T-helper 2 cell treated with Interferon-gamma antibody and Interleukin-4, amounts not matched to agents 100 ng/mL and 5 ng/mL, for 36 hours (primary cell): Measurements from ENCODE around the gene RAB29. TPM values are rescaled to one million over a fixed set of nuclear protein-coding genes. Genes with fewer than 3 reads are reported as not detected.
"Not testable (repeated sequence)": the region's sequence is repeated elsewhere in the genome, so short reads cannot be mapped to it uniquely, and the experiment has no call there.

Experiments
- intact Hi-C: fragments of 100-400 bp; cut with micrococcal nuclease; formaldehyde crosslinking; loops from one replicate; pipeline ENCODE4 v1.15.1; 2023
- total RNA-seq: library from RNA; stranded (reverse); gene quantifications from 2 replicates; pipeline ENCODE4 v1.2.3, GENCODE V29; 2022

RAB29 gene
- 42.1 and 44.9 TPM in 2 replicates for total RNA-seq

GRCh38 chr1:205775015-205775716 lies at the start of gene RAB29:
RAB29 (minus strand) TSS chr1:205775482; CDS start chr1:205774956, 526 bp downstream.
- intact Hi-C loops, result loop anchor here (1.0 to 10.0 kb wide), 6 partner anchors 25 to 564 kb away; partner anchors contain the start of genes DSTYK, NUCKS1, PM20D1 and SLC41A1

DNA sequence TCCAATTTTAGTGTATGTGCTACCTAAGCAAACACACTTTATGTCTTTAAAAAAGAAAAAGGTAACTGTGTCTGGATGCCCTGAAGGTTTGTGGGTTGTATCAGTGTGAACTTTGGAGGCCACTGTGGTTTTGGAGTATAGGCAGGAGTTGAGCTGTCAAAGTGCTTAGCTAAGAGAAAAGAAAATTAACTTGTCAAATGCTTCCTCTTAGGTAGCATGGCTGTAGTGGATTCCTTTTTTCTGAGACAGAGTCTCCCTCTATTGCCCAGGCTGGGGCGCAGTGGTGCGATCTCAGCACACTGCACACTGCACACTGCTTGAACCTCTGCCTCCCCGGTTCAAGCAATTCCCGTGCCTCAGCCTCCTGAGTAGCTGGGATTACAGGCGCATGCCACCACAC lies 48.9 kb upstream of the RAB29 start:
- intact Hi-C loops, result no loop called here

GRCh38 chr1:205823260-205823659 lies 48.0 kb upstream of the RAB29 start:
- intact Hi-C loops, result not testable (repeated sequence)

GRCh38 chr1:205822397-205822796 lies 47.1 kb upstream of the RAB29 start:
- intact Hi-C loops, result no loop called here

DNA sequence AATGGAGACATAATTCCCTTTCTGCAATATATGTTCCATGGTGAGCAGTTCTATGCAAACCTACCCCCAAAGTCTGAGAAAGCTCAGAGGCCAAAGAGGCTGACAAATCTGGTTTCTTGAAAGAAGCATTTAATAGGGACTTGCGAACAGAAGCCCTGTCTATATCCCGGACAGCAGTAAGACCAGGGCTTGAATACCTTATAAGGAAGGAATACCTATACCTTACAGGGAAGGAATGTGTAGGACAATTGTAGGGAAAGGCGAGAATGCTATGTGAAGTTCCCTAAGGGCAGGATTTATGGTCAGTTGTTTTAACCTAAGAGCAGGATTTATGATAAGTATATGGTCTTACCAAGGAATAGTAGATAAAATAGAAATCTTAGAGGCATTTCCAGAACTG lies 42.7 kb upstream of the RAB29 start:
- intact Hi-C loops, result no loop called here

GRCh38 chr1:205817364-205817763 lies 42.1 kb upstream of the RAB29 start:
- intact Hi-C loops, result no loop called here

DNA sequence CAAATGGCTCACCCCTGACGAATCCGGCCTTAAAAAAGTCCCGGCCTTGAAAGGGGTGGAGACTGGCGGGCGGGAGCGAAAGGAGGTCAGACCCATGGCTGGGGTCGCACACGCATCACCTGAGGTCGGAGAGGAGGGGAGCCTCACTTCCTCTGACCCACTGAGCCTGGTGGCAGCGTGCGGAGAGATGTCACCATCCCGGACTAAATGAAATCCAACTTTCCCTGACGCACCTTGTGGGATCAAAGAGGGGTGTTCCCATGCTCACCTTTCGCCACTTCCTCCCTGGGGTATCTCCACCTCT lies 38.4 kb upstream of the RAB29 start:
- intact Hi-C loops, result loop anchor here (1.0 kb wide), 3 partner anchors 37 to 64 kb away; partner anchors contain the start of genes PM20D1 and RAB29

DNA sequence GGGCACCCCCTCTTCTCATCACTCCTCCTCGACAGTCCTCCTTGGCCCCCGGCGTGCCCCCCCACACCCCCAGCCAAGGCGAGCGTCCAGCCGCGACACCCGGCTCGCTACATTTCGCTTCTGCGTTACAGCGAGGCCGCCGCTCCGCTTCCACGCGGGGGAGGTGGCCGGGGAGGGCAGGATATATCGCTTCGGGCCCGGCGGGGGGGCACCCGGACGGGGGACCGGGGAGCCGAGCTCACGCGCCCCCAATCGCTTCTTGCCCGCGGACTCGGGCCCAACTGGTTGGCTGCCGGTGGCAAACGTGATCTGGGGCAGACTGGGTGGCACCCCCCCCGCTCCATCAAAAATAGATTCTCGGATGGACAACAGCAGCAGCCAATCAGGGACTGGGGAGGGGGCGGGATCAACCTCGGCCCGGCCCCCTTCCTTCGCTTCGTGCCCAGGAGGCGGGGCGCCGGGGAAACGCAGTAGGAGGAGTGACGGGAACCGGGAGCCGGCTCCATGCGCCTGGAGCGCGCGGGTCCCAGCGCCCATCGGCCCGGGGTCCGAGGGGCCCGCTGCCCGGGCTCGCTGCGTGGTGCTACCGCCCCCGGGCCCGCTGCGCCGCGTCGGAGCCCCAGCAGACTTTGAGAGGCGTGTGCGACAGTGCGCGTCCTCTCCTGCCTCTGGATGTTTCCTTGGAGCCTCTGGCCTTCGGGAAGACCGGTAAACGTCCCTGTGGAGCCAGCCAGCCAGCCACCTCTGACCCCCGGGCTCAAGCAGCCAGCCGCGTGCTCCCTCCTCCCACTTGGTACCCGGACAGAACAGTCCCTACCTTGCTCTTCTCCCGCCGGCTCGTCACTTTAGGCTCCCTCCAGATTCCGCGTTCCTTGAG lies 37.8 kb upstream of the RAB29 start, which contains the start of gene SLC41A1:
SLC41A1 (minus strand) TSS at position 321 of the 877 bp plus-strand sequence. CDS start 2,757 bp downstream, outside the sequence.
- intact Hi-C loops, result loop anchor here (1.0 kb wide), 3 partner anchors 37 to 64 kb away; partner anchors contain the start of genes PM20D1 and RAB29

- intact Hi-C loops, result no loop called here
Observed at GRCh38 chr1:205812271-205812877, 37.1 kb upstream of the RAB29 start.

- intact Hi-C loops, result no loop called here
Observed at GRCh38 chr1:205811660-205812059, 36.4 kb upstream of the RAB29 start.

DNA sequence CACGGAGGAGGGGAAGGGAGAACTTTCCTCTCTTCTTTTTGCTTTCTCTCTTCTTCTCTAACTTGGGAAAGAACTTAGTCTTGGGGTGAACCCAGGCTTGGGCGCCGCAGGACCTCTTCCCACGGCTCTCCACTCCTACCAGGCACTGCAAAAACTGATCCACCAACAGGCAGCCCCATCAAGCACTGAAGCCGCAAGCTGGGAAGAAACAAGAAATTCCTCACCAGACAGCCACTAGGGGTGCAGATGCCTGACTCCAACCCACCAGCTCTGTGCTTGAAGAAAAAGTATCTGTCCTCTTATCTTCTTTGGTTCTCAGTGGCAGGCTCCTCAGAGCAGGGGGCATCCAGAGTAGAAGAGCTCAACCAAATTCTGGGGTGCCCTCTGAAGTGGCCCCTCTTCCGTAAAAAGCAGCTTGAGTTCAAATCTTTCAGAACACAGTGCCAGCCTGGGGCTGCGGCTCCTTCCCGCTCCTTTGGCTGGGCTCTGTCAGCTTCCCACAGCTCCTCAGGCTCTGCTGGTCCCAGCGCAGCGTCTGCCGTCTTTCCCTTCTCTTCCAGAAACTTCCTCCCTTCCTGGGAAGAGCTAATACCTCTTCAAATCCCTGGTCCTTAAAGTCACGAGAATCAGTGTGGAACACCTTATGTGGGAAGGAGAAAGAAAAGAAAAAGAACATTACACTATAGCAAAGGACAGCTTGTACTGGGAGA lies 35.3 kb upstream of the RAB29 start:
- intact Hi-C loops, result no loop called here

DNA sequence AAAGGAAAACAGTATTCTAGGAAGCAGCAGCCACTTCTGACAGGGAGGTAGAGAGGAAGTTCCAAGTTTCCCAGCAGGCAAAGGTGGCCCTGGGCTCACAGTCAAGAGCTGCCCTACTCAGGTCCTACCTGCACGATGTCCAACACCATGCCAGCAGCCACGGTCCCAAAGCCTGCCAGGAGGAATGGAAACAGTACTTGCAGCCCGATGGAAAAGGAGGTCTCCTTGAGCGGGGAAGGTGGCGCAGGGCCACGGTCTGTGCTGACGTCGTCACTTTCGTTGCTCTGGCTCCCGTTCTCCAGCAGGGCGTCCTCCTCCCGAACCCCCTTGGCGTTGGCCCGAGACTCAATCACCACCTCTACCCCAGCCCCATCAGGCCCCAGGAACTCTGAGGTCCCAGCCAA lies 34.7 kb upstream of the RAB29 start:
- intact Hi-C loops, result no loop called here

DNA sequence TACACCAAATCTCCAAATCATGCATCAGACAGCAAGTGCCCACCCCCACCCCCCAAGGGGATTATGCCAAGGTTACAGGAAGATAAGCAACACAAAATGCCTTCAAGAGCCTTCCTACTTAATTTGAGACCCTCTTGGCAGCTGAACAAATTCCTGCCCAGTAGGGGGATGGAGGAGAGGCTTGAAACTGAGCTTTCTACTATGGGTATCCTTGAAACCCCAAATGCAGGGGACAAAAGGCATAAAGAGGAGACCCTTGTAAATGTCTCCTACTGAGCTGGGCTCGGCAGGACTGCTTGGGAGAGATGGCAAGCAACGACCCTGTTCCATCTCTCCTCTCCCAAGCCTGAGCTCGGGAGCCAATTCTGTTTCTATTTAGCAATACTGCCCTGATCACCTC lies 34.2 kb upstream of the RAB29 start:
- intact Hi-C loops, result no loop called here

DNA sequence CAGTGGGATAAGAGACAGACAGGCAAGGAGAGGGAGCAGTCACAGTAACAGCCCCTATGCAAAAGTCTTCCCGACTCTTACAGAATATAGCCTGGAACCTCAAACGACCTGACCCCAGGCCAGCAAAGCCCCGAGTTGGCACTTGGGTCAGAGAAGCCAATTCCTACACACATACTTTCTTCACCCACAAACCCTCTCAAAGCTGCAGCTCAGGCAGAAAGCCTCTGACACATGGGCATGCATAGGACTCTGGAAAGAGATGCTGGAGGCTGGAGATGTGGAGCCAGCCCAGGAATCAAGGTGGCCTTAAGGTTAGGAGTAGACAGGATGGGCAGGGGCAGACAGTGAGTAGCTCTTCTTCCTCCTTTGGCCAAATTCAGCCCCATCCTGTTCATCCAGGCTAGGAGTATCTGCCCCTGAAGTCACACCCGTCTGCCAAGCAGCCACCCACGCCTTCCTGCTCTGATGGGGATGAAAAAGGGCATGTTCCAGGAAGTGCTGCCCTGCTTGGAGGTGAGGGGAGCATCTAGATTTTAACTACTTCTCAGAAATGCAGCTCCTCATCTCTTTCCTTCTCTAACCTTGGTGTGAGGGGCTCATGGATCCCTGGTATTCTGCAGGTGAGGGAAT lies 29.9 kb upstream of the RAB29 start:
- intact Hi-C loops, result no loop called here

DNA sequence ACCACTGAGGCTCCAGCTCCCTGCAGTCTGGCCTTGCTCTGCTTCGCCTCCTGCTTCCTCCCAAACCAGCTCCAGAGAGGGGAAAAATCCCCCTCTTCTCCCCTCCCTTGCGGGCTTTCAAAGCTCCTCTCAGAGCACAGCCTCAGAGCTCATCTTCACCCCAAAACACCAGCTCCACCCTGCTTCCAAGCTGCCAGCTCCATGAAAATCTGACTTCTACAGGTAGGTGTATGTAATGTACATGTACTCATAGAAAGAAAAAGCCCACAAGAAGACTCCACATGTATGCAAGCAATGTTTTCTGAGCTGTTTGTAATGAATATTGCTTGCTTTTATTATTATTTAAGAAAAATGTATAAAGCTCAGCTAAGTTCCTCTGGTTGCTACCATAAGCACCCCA lies 29.3 kb upstream of the RAB29 start:
- intact Hi-C loops, result no loop called here

- intact Hi-C loops, result no loop called here
Observed at GRCh38 chr1:205803986-205804385, 28.7 kb upstream of the RAB29 start.

DNA sequence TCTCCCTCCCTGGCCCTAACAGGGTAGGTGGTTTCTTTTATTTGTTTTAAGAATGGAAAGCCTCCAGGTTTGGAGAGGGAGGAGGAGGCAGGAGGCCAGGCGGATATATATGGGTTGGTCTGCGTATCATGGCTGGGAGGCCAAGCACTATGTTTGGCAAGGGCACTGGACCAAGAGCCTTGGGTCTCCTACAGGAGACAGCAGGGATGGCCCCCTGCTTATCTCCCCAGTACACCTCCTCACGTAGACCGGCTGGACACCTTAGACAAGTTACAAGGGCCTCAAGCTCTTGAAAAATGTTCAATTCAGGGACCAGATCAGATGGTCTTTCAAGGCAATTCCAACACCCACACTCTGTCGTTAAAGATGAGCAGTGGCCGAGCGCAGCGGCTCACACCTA lies 26.8 kb upstream of the RAB29 start:
- intact Hi-C loops, result no loop called here

- intact Hi-C loops, result no loop called here
Observed at GRCh38 chr1:205800981-205801703, 25.9 kb upstream of the RAB29 start.

DNA sequence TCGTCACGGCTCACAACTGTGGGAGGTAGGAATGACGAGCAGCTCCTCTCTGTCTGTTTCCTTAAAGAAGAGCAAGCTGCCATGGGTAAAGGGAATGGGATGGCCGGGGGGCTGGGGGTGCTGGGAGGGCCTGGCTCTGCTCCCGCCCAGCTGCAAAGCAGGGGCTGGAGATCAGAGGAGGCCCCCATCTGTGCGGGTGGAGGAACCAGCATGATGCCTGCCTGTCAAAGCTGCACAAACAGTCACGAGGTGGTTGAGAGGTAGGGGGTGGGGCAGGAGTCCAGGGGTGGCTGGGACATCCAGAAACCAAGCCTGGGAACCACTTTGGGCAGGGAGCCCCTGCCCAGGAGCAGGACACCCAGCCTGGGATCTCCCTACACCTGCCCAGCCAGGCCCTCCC lies 25.1 kb upstream of the RAB29 start:
- intact Hi-C loops, result no loop called here

GRCh38 chr1:205798577-205798976 lies 23.3 kb upstream of the RAB29 start:
- intact Hi-C loops, result no loop called here
